NCI-H1092 treated with DMSO at 0.1 percent for 48 hours (cell line): ENCODE data around the gene NALCN.

Experiments used
- DNase-seq: peaks from one replicate; lab custom pipeline; 2025; lab: John Stamatoyannopoulos, UW

NALCN gene

GRCh38 chr13:101123028-101123427, 293.3 kb downstream of the NALCN start:
- no peak for DNase-seq

GRCh38 chr13:101121608-101122007, 294.7 kb downstream of the NALCN start:
- DNase-seq = no peak

GRCh38 chr13:101120007-101120406, 296.3 kb downstream of the NALCN start:
- DNase-seq = no peak

GRCh38 chr13:101116826-101117225, 299.5 kb downstream of the NALCN start:
- DNase-seq = no peak

- DNase-seq = no peak
Observed at GRCh38 chr13:101116341-101116740, 300.0 kb downstream of the NALCN start.

- no peak for DNase-seq
Observed at GRCh38 chr13:101115762-101116171, 300.5 kb downstream of the NALCN start.

GRCh38 chr13:101111894-101112293, 304.4 kb downstream of the NALCN start:
- DNase-seq = no peak

GRCh38 chr13:101109005-101109404, 307.3 kb downstream of the NALCN start:
- DNase-seq = no peak

- no peak for DNase-seq
Observed at GRCh38 chr13:101098873-101099272, 317.4 kb downstream of the NALCN start.

- DNase-seq = no peak
Observed at GRCh38 chr13:101092985-101093384, 323.3 kb downstream of the NALCN start.

GRCh38 chr13:101090287-101090686, 326.0 kb downstream of the NALCN start:
- DNase-seq = no peak

- no peak for DNase-seq
Observed at GRCh38 chr13:101085551-101085950, 330.8 kb downstream of the NALCN start.

GRCh38 chr13:101082441-101082840, 333.9 kb downstream of the NALCN start:
- no peak for DNase-seq

- no peak for DNase-seq
Observed at GRCh38 chr13:101080616-101081015, 335.7 kb downstream of the NALCN start.

- no peak for DNase-seq
Observed at GRCh38 chr13:101065329-101065728, 351.0 kb downstream of the NALCN start.

- no peak for DNase-seq
Observed at GRCh38 chr13:101059793-101060192, 356.5 kb downstream of the NALCN start.

GRCh38 chr13:101058841-101059240, 357.5 kb downstream of the NALCN start:
- no peak for DNase-seq

GRCh38 chr13:101053301-101054093, 362.8 kb downstream of the NALCN start:
- no peak for DNase-seq

GRCh38 chr13:101049166-101049850, 367.0 kb downstream of the NALCN start:
- DNase-seq = no peak

- DNase-seq = no peak
Observed at GRCh38 chr13:101036546-101036945, 379.8 kb downstream of the NALCN start.

GRCh38 chr13:101035119-101035620, 381.1 kb downstream of the NALCN start:
- no peak for DNase-seq

- no peak for DNase-seq
Observed at GRCh38 chr13:101026736-101027398, 389.4 kb downstream of the NALCN start.

GRCh38 chr13:101026328-101026727, 390.0 kb downstream of the NALCN start:
- DNase-seq = no peak
